ENCODE data around the gene GALNT18.

Gene GALNT18

DNA sequence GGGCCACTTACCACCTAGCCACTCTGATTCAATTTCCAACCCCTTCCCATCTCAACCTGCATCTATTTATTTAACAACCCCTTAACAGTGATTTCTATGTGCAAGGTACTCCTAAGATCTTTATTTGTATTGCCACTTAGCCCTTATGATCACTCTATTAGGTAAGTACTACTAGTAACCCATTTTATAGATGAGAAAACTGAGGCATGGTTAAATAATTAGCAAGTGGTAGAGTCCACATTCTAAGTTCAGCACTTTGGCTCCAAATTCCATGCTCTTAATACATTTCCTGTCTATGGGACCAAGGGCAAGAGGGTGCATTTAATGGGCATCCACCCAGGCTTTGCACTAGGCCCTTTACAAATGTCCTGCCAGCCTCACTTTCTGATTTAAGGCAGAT, 230.6 kb downstream of the GALNT18 start (continued):
- TF ChIP-seq CSRNP3 (CRISPR knock-in tag; IDR thresholded peaks at IDR 0.05) (no peak), TCF4 (CRISPR knock-in tag; IDR thresholded peaks at IDR 0.05; ENCODE audit: borderline replicate concordance) (no peak)

DNA sequence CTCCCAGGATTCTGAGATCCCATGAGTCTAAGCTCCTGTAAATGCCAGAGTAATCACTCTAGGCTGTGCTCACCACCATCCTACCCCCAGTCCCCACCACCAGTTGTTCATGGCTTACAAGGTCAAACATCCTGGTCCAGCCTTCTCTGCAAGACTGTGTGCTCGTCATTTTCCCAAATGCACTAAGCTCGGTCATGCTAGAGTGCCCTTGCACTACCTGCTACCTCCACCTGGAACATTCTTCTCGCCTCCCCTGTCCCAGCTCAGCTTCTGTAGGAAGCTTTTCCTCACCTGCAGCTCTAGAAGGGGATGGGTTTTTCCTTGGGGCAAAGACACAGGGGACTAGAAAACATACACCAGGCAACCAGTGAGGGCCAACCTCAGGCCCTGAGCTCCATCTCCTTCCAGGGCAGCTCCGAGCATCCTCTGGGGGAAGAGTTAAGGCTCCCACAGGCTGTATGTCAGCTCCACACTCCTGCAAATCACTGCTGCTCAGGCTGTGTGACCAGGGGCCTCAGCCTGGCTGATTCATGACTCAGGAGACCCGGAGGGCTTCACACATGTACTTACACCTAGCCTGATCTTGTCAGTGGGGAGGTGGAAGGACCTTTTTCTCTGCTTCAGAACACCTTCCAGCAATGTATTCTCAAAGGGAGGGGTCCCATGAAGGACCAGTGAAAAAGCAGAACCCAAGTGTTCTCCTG, 231.6 kb downstream of the GALNT18 start:
- TF ChIP-seq POU6F1 (CRISPR knock-in tag; IDR thresholded peaks at IDR 0.05; ENCODE audit: borderline replicate concordance, low read depth) (no peak), ARNTL (CRISPR knock-in tag; IDR thresholded peaks at IDR 0.05; ENCODE audit: borderline replicate concordance, low read depth) (no peak), ESRRG (CRISPR knock-in tag; IDR thresholded peaks at IDR 0.05) (no peak), SNAI2 (CRISPR knock-in tag; IDR thresholded peaks at IDR 0.05) (no peak), ZNF565 (CRISPR knock-in tag; conservative IDR thresholded peaks at IDR 0.05; ENCODE audit: low read depth) (no peak), CSDC2 (CRISPR knock-in tag; IDR thresholded peaks at IDR 0.05) (no peak), ISL1 (CRISPR knock-in tag; IDR thresholded peaks at IDR 0.05) (no peak), GLIS3 (CRISPR knock-in tag; IDR thresholded peaks at IDR 0.05) (no peak), CSRNP3 (CRISPR knock-in tag; IDR thresholded peaks at IDR 0.05) (no peak), ZFP3 (CRISPR knock-in tag; IDR thresholded peaks at IDR 0.05) (no peak), ZC3H10 (CRISPR knock-in tag; IDR thresholded peaks at IDR 0.05) (no peak)
- TF ChIP-seq, protein P1, sequence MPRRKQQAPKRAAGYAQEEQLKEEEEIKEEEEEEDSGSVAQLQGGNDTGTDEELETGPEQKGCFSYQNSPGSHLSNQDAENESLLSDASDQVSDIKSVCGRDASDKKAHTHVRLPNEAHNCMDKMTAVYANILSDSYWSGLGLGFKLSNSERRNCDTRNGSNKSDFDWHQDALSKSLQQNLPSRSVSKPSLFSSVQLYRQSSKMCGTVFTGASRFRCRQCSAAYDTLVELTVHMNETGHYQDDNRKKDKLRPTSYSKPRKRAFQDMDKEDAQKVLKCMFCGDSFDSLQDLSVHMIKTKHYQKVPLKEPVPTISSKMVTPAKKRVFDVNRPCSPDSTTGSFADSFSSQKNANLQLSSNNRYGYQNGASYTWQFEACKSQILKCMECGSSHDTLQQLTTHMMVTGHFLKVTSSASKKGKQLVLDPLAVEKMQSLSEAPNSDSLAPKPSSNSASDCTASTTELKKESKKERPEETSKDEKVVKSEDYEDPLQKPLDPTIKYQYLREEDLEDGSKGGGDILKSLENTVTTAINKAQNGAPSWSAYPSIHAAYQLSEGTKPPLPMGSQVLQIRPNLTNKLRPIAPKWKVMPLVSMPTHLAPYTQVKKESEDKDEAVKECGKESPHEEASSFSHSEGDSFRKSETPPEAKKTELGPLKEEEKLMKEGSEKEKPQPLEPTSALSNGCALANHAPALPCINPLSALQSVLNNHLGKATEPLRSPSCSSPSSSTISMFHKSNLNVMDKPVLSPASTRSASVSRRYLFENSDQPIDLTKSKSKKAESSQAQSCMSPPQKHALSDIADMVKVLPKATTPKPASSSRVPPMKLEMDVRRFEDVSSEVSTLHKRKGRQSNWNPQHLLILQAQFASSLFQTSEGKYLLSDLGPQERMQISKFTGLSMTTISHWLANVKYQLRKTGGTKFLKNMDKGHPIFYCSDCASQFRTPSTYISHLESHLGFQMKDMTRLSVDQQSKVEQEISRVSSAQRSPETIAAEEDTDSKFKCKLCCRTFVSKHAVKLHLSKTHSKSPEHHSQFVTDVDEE (CRISPR knock-in tag; IDR thresholded peaks at IDR 0.05): no peak
- ATAC-seq: no peak

- ATAC-seq: no peak
Measured at GRCh38 chr11:11389238-11389637, 232.6 kb downstream of the GALNT18 start.

More at GRCh38 chr11:11389238-11389637, 232.6 kb downstream of the GALNT18 start:
- no peak for TF ChIP-seq ISL1 (CRISPR knock-in tag; IDR thresholded peaks at IDR 0.05)
- no peak for TF ChIP-seq ZNF565 (CRISPR knock-in tag; conservative IDR thresholded peaks at IDR 0.05; ENCODE audit: low read depth)
- TF ChIP-seq PPARA (CRISPR knock-in tag; IDR thresholded peaks at IDR 0.05; ENCODE audit: borderline replicate concordance): no peak
- TF ChIP-seq RARB (CRISPR knock-in tag; IDR thresholded peaks at IDR 0.05): no peak
- TF ChIP-seq CSDC2 (CRISPR knock-in tag; IDR thresholded peaks at IDR 0.05): no peak
- TF ChIP-seq, protein P1 (CRISPR knock-in tag; IDR thresholded peaks at IDR 0.05): no peak
- TF ChIP-seq GLIS3 (CRISPR knock-in tag; IDR thresholded peaks at IDR 0.05): no peak

Measured in SK-N-SH treated with all-trans-retinoic acid at 6 μM for 48 hours (cell line).